A549 (cell line): ENCODE data around the gene COX7A2.

ENCODE experiments used
- CTCF ChIP-seq: fragments of >200 bp; sonication (Bioruptor Twin); formaldehyde crosslinking; IDR thresholded peaks from 3 replicates; pipeline ENCODE4 v1.5.1; 2016
- EP300 ChIP-seq, 2 experiments: fragments of >200 bp; sonication (Bioruptor Twin); formaldehyde crosslinking; IDR thresholded peaks; 2 replicates in 1 of 2; 3 replicates in 1 of 2; pipeline ENCODE4 v1.6.1; 2016 to 2017
- JUN ChIP-seq, 2 experiments: fragments of >200 bp; sonication (Bioruptor Twin); formaldehyde crosslinking; IDR thresholded peaks; 2 replicates in 1 of 2; 3 replicates in 1 of 2; pipeline ENCODE4 v1.6.1; 2016 to 2017
- KDM1A ChIP-seq: fragments of 200-600 bp; sonication (generic); IDR thresholded peaks from 2 replicates; pipeline ENCODE4 v1.6.1; 2016; ENCODE audit warnings: low read depth, mild to moderate bottlenecking
- POLR2AphosphoS2 ChIP-seq: conservative IDR thresholded peaks from 2 replicates; pipeline ENCODE4 v1.6.1; 2012; ENCODE audit warnings: low read length, improper control_type of control experiment, inconsistent platforms
- RARB ChIP-seq: fragments of 250-450 bp; sonication (Bioruptor Pico); IDR thresholded peaks from 2 replicates; pipeline ENCODE4 v1.8.0; 2021; ENCODE audit warnings: mild to moderate bottlenecking, moderate library complexity
- SMC3 ChIP-seq: fragments of >200 bp; sonication (Bioruptor Twin); formaldehyde crosslinking; IDR thresholded peaks from 3 replicates; pipeline ENCODE4 v1.6.1; 2018; ENCODE audit warnings: inconsistent platforms
- ZFP36 ChIP-seq: fragments of 450-650 bp; IDR thresholded peaks from 2 replicates; pipeline ENCODE4 v1.6.1; 2014; ENCODE audit warnings: borderline replicate concordance; ENCODE audit not compliant: partially characterized antibody
- TF ChIP-seq, protein P1 (sequence below): IDR thresholded peaks from 2 replicates; pipeline ENCODE4 v1.6.1; 2012

DNA sequence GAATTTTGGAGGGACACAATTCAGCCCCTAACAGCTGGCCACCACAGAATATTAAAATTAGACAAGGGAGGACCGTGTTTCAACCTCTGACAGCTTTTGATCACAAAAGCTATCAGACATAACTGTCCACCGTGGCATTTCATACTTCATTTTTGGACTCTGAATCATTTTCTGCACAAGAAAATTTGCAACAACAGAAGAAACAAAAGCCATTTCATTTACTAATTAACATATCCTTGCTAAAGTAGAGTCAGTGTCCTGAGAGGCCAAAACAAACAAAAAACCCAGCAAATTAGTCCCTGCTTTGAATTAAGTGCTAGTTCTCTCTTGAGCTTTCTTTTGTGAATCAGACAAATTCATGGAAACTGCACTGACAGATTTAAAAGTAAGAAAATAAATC lies 20.2 kb downstream of the COX7A2 start:
- TF ChIP-seq, protein P1, sequence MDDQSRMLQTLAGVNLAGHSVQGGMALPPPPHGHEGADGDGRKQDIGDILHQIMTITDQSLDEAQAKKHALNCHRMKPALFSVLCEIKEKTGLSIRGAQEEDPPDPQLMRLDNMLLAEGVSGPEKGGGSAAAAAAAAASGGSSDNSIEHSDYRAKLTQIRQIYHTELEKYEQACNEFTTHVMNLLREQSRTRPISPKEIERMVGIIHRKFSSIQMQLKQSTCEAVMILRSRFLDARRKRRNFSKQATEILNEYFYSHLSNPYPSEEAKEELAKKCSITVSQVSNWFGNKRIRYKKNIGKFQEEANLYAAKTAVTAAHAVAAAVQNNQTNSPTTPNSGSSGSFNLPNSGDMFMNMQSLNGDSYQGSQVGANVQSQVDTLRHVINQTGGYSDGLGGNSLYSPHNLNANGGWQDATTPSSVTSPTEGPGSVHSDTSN, result no peak
- TF ChIP-seq CTCF (no peak), RARB (CRISPR knock-in tag) (no peak), EP300 (IDR thresholded peaks at IDR 0.05) (no peak), ZFP36 (no peak), JUN (IDR thresholded peaks at IDR 0.05) (no peak), POLR2AphosphoS2 (no peak), SMC3 (no peak), KDM1A (no peak)
